Prostate gland (tissue), 2 donors: ENCODE measurements around the gene SOWAHC.

Source experiments
- POLR2A ChIP-seq: fragments of 450-650 bp; IDR thresholded peaks from one replicate; pipeline ENCODE4 v1.6.1; 2016; ENCODE audit warnings: antibody characterized with exemption, mild to moderate bottlenecking
- TF ChIP-seq, protein P1 (sequence below), 4 experiments: fragments of 200-600 bp in 2 of 4; fragments of 450-650 bp in 2 of 4; sonication (generic) in 2 of 4; IDR thresholded peaks; 1 replicate in 3 of 4; 2 replicates in 1 of 4; pipeline ENCODE4 v1.5.1; 2016 to 2019; ENCODE audit warnings: antibody characterized with exemption in 4 of 4, mild to moderate bottlenecking in 2 of 4, moderate library complexity in 2 of 4

- TF ChIP-seq POLR2A = no peak
- TF ChIP-seq, protein P1, sequence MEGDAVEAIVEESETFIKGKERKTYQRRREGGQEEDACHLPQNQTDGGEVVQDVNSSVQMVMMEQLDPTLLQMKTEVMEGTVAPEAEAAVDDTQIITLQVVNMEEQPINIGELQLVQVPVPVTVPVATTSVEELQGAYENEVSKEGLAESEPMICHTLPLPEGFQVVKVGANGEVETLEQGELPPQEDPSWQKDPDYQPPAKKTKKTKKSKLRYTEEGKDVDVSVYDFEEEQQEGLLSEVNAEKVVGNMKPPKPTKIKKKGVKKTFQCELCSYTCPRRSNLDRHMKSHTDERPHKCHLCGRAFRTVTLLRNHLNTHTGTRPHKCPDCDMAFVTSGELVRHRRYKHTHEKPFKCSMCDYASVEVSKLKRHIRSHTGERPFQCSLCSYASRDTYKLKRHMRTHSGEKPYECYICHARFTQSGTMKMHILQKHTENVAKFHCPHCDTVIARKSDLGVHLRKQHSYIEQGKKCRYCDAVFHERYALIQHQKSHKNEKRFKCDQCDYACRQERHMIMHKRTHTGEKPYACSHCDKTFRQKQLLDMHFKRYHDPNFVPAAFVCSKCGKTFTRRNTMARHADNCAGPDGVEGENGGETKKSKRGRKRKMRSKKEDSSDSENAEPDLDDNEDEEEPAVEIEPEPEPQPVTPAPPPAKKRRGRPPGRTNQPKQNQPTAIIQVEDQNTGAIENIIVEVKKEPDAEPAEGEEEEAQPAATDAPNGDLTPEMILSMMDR (IDR thresholded peaks at IDR 0.05) = no peak
Observed at GRCh38 chr2:109629867-109630266, 15.7 kb downstream of the SOWAHC start.
